MM.1S (cell line): ENCODE data around the gene SERAC1.
"Not testable (repeated sequence)": the region's sequence is repeated elsewhere in the genome, so short reads cannot be mapped to it uniquely, and the experiment has no call there.

Experiments used
- DNase-seq: peaks from one replicate; pipeline ENCODE4 v3.0.0-alpha.2; 2015
- H2AFZ ChIP-seq: fragments of 300-600 bp; sonication (generic); 2 replicates; pipeline ENCODE4 v1.6.0; 2016; ENCODE audit warnings: antibody characterized with exemption, low read length
- H3F3A ChIP-seq: fragments of 300-600 bp; sonication (generic); 2 replicates; pipeline ENCODE4 v1.6.1; 2016; ENCODE audit warnings: mild to moderate bottlenecking, antibody characterized with exemption, low read length, moderate library complexity, mixed read lengths; ENCODE audit not compliant: insufficient read depth
- H3K27ac ChIP-seq: fragments of 300-600 bp; sonication (generic); 2 replicates; pipeline ENCODE4 v1.5.1; 2016; ENCODE audit warnings: mild to moderate bottlenecking, low read length
- H3K27me3 ChIP-seq: fragments of 300-600 bp; sonication (generic); replicated peaks from 2 replicates; pipeline ENCODE4 v1.6.0; 2016; ENCODE audit warnings: low read length; ENCODE audit not compliant: insufficient read depth
- H3K36me3 ChIP-seq: fragments of 300-600 bp; sonication (generic); replicated peaks from 2 replicates; pipeline ENCODE4 v1.6.1; 2016; ENCODE audit warnings: mild to moderate bottlenecking, low read length, mixed read lengths; ENCODE audit not compliant: insufficient read depth
- H3K4me1 ChIP-seq: fragments of 300-600 bp; sonication (generic); 2 replicates; pipeline ENCODE4 v1.6.1; 2016; ENCODE audit warnings: low read length, mixed read lengths
- H3K4me2 ChIP-seq: fragments of 300-600 bp; sonication (generic); 2 replicates; pipeline ENCODE4 v1.6.0; 2016; ENCODE audit warnings: low read depth, low read length
- H3K4me3 ChIP-seq: fragments of 300-600 bp; sonication (generic); 2 replicates; pipeline ENCODE4 v1.5.1; 2016; ENCODE audit warnings: low read length, mixed read lengths
- H3K79me2 ChIP-seq: fragments of 300-600 bp; sonication (generic); 2 replicates; pipeline ENCODE4 v1.6.1; 2016; ENCODE audit warnings: mixed run types, low read length, mixed read lengths
- H3K9ac ChIP-seq: fragments of 300-600 bp; sonication (generic); 2 replicates; pipeline ENCODE4 v1.6.1; 2016; ENCODE audit warnings: low read length, mixed read lengths
- H3K9me2 ChIP-seq: fragments of 300-600 bp; sonication (generic); replicated peaks from 2 replicates; pipeline ENCODE4 v1.6.1; 2016; ENCODE audit warnings: mild to moderate bottlenecking, low read length, mixed read lengths; ENCODE audit not compliant: insufficient read depth
- H3K9me3 ChIP-seq: fragments of 300-600 bp; sonication (generic); replicated peaks from 2 replicates; pipeline ENCODE4 v1.6.1; 2016; ENCODE audit warnings: mild to moderate bottlenecking, low read length, mixed read lengths; ENCODE audit not compliant: insufficient read depth
- H4K20me1 ChIP-seq: fragments of 300-600 bp; sonication (generic); 2 replicates; pipeline ENCODE4 v1.6.1; 2016; ENCODE audit warnings: mild to moderate bottlenecking, low read length, moderate library complexity, mixed read lengths; ENCODE audit not compliant: insufficient read depth
- CTCF ChIP-seq: fragments of 300-600 bp; sonication (generic); IDR thresholded peaks from 2 replicates; pipeline ENCODE4 v1.5.1; 2016; ENCODE audit warnings: antibody characterized with exemption, low read length, mixed read lengths
- EZH2 ChIP-seq: fragments of 300-600 bp; sonication (generic); optimal IDR thresholded peaks from 2 replicates; pipeline ENCODE3; 2017; ENCODE audit warnings: low read depth, mild to moderate bottlenecking, antibody characterized with exemption, low read length, mixed read lengths
- EZH2phosphoT487 ChIP-seq: fragments of 300-600 bp; sonication (generic); IDR thresholded peaks from 2 replicates; pipeline ENCODE4 v1.6.1; 2018; ENCODE audit warnings: antibody characterized with exemption, low read length

Gene SERAC1

GRCh38 chr6:158154816-158155215 lies 13.2 kb downstream of the SERAC1 start:
- no peak overlapping the region for H3K4me3 ChIP-seq
- H4K20me1 ChIP-seq, result no peaks in the 10 kb centered on the region
- TF ChIP-seq EZH2phosphoT487, result no peak
- no peak for TF ChIP-seq CTCF
- no peak for TF ChIP-seq EZH2
- no peak for DNase-seq
- H3K27ac ChIP-seq, result no peak overlapping the region
- no peaks in the 10 kb centered on the region for H3K79me2 ChIP-seq
- H3K4me1 ChIP-seq, result no peaks in the 10 kb centered on the region
- no peak overlapping the region for H3K9ac ChIP-seq
- no peak overlapping the region for H2AFZ ChIP-seq
- H3F3A ChIP-seq, result no peaks in the 10 kb centered on the region
- H3K4me2 ChIP-seq, result no peak overlapping the region
- no peaks in the 10 kb centered on the region for H3K9me2 ChIP-seq
- H3K9me3 ChIP-seq, result no peaks in the 10 kb centered on the region
- H3K27me3 ChIP-seq, result no peaks in the 10 kb centered on the region
- no peaks in the 10 kb centered on the region for H3K36me3 ChIP-seq

DNA sequence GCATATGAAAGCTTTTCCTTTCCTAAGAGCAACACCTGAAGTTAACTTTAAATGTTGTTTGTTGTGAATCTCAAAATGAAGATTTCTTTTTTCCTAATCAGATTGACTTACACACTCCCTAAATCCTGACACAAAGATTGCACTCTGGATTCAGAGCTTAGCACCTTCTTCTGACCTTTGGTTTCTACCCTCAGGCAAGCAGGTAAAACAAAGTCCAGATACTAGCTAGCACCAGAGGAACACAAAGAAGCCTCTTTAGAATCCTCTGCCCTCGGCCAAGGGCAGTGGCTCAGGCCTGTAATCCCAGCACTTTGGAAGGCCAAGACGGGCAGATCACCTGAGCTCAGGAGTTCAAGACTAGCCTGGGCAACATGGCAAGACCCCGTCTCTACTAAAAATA lies 14.5 kb downstream of the SERAC1 start:
- TF ChIP-seq EZH2phosphoT487 (no peak), CTCF (no peak), EZH2 (no peak)
- H4K20me1 ChIP-seq, result no peaks in the 10 kb centered on the region

DNA sequence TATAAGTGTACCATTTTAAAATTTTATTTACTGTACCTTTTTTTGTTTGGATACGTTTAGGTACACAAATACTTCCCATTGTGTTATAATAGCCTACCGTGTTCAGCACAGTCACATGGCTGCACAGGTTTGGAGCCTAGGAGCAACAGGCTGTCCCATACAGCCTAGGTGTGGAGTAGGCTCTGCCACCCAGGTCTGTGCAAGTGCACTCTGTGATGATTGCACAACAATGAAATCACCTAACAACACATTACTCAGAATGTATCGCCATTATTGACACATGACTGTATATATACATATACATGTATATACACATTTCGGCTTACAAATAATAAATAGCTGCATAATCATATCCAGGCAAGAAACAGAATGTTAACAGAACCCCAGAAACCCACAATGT lies 15.4 kb downstream of the SERAC1 start:
- no peak overlapping the region for H3K4me2 ChIP-seq
- no peaks in the 10 kb centered on the region for H3K36me3 ChIP-seq
- H3K27ac ChIP-seq, result no peak overlapping the region
- no peaks in the 10 kb centered on the region for H3F3A ChIP-seq
- H3K27me3 ChIP-seq, result no peaks in the 10 kb centered on the region
- H3K9me2 ChIP-seq, result no peaks in the 10 kb centered on the region
- TF ChIP-seq EZH2phosphoT487 (no peak), CTCF (no peak), EZH2 (no peak)
- DNase-seq, result no peak
- no peak overlapping the region for H2AFZ ChIP-seq
- H3K4me3 ChIP-seq, result no peak overlapping the region
- no peaks in the 10 kb centered on the region for H3K9me3 ChIP-seq
- H3K79me2 ChIP-seq, result no peaks in the 10 kb centered on the region
- no peak overlapping the region for H3K9ac ChIP-seq
- H3K4me1 ChIP-seq, result no peaks in the 10 kb centered on the region
- H4K20me1 ChIP-seq, result no peaks in the 10 kb centered on the region

More for the DNA sequence above, 14.5 kb downstream of the SERAC1 start:
- Histone ChIP-seq H3K79me2 (no peaks in the 10 kb centered on the region), H3K9me3 (no peaks in the 10 kb centered on the region), H3K9ac (no peak overlapping the region), H3K4me2 (no peak overlapping the region), H3F3A (no peaks in the 10 kb centered on the region), H3K4me1 (no peaks in the 10 kb centered on the region), H3K27me3 (no peaks in the 10 kb centered on the region), H3K27ac (no peak overlapping the region), H3K36me3 (no peaks in the 10 kb centered on the region), H2AFZ (no peak overlapping the region), H3K9me2 (no peaks in the 10 kb centered on the region), H3K4me3 (no peak overlapping the region)
- DNase-seq, result no peak

- H3K9me3 ChIP-seq, H3K27me3 ChIP-seq, H3K4me3 ChIP-seq, DNase-seq, H3K79me2 ChIP-seq, H3F3A ChIP-seq, H3K9me2 ChIP-seq, H2AFZ ChIP-seq, H4K20me1 ChIP-seq, H3K36me3 ChIP-seq, H3K27ac ChIP-seq, H3K4me2 ChIP-seq, H3K4me1 ChIP-seq, H3K9ac ChIP-seq: not testable (repeated sequence)
These were observed 16.0 kb downstream of the SERAC1 start for GRCh38 chr6:158152025-158152424.
